HepG2 (cell line): ENCODE measurements around the gene MPC1. TPM values are rescaled to one million over a fixed set of nuclear protein-coding genes. Genes with fewer than 3 reads are reported as not detected.

Experiments
- DMAP1 ChIP-seq: IDR thresholded peaks from 2 replicates; pipeline ENCODE4 v1.6.1; 2016
- HHEX ChIP-seq: IDR thresholded peaks from 2 replicates; pipeline ENCODE4 v1.6.1; 2016; ENCODE audit warnings: control low read depth
- KDM3A ChIP-seq: IDR thresholded peaks from 2 replicates; pipeline ENCODE4 v1.6.1; 2018; ENCODE audit warnings: low read depth, missing compliant biosample characterization
- MED1 ChIP-seq: sonication (generic); formaldehyde crosslinking; IDR thresholded peaks from 2 replicates; pipeline ENCODE4 v1.4.0; 2020; ENCODE audit warnings: missing genetic modification reagents
- PRMT3 ChIP-seq: sonication (generic); formaldehyde crosslinking; IDR thresholded peaks from 2 replicates; pipeline ENCODE4 v1.8.1; 2022; ENCODE audit warnings: low read depth, mild to moderate bottlenecking, moderate library complexity, missing genetic modification reagents, borderline replicate concordance
- TCF7L2 ChIP-seq: IDR thresholded peaks from 2 replicates; pipeline ENCODE4 v1.6.1; 2011; ENCODE audit warnings: mild to moderate bottlenecking, low read depth, low read length, moderate library complexity
- ZNF446 ChIP-seq: sonication (generic); formaldehyde crosslinking; IDR thresholded peaks from 2 replicates; pipeline ENCODE4 v1.5.0; 2020; ENCODE audit warnings: mild to moderate bottlenecking, missing genetic modification reagents
- ZNF557 ChIP-seq: sonication (generic); formaldehyde crosslinking; IDR thresholded peaks from 2 replicates; pipeline ENCODE4 v1.4.0; 2020; ENCODE audit warnings: missing genetic modification reagents
- ZNF576 ChIP-seq: sonication (generic); formaldehyde crosslinking; IDR thresholded peaks from 2 replicates; pipeline ENCODE4 v1.4.0; 2020; ENCODE audit warnings: mild to moderate bottlenecking, missing genetic modification reagents
- ZNF670 ChIP-seq: sonication (generic); formaldehyde crosslinking; IDR thresholded peaks from 2 replicates; pipeline ENCODE4 v1.8.0; 2022; ENCODE audit warnings: mild to moderate bottlenecking, missing genetic modification reagents, borderline replicate concordance
- ZNF782 ChIP-seq: sonication (generic); formaldehyde crosslinking; IDR thresholded peaks from 2 replicates; pipeline ENCODE4 v1.4.0; 2020; ENCODE audit warnings: missing genetic modification reagents, mild to moderate bottlenecking, borderline replicate concordance
- polyA plus RNA-seq, 8 experiments: library from polyadenylated mRNA; depleted of rRNA in 3 of 8; stranded (reverse) in 7 of 8; unstranded in 1 of 8; fragments of >200 nt; fragmentation: Illumina TruSeq in 4 of 8; extraction: Trizol in 4 of 8; gene quantifications; 2 replicates each; pipeline versions ENCODE4 v1.2.1 to v1.2.3, GENCODE V29; 2011 to 2016; ENCODE audit warnings: low read depth in 4 of 8, missing spikeins in 1 of 8, mixed read lengths in 1 of 8; ENCODE audit not compliant: insufficient read depth in 1 of 8
- total RNA-seq, 5 experiments: library from RNA; depleted of rRNA; stranded (reverse); fragments of >200 nt; fragmentation: Illumina TruSeq; extraction: Trizol; gene quantifications; 2 replicates each; pipeline ENCODE4 v1.2.3, GENCODE V29; 2016; ENCODE audit warnings: low read depth in 1 of 5
- TF ChIP-seq, protein P1 (sequence below): IDR thresholded peaks from 2 replicates; pipeline ENCODE4 v1.4.0; 2020; ENCODE audit warnings: mild to moderate bottlenecking, missing genetic modification reagents
- TF ChIP-seq, protein P2 (sequence below): sonication (generic); formaldehyde crosslinking; IDR thresholded peaks from 2 replicates; pipeline ENCODE4 v1.4.0; 2020; ENCODE audit warnings: missing genetic modification reagents, low read depth, mild to moderate bottlenecking, borderline replicate concordance
- TF ChIP-seq, protein P3 (sequence below): sonication (generic); formaldehyde crosslinking; IDR thresholded peaks from 2 replicates; pipeline ENCODE4 v1.5.0; 2020; ENCODE audit warnings: missing genetic modification reagents, mild to moderate bottlenecking, borderline replicate concordance
- TF ChIP-seq, protein P4 (sequence below): sonication (generic); formaldehyde crosslinking; IDR thresholded peaks from 2 replicates; pipeline ENCODE4 v1.5.1; 2020; ENCODE audit warnings: missing genetic modification reagents, mild to moderate bottlenecking, borderline replicate concordance

Gene MPC1
- total and polyA plus RNA-seq, 2 of the 13 experiments (the other 11 are each of a cell fraction or from before 2014, with no cell fraction given): 189 to 214 TPM

DNA sequence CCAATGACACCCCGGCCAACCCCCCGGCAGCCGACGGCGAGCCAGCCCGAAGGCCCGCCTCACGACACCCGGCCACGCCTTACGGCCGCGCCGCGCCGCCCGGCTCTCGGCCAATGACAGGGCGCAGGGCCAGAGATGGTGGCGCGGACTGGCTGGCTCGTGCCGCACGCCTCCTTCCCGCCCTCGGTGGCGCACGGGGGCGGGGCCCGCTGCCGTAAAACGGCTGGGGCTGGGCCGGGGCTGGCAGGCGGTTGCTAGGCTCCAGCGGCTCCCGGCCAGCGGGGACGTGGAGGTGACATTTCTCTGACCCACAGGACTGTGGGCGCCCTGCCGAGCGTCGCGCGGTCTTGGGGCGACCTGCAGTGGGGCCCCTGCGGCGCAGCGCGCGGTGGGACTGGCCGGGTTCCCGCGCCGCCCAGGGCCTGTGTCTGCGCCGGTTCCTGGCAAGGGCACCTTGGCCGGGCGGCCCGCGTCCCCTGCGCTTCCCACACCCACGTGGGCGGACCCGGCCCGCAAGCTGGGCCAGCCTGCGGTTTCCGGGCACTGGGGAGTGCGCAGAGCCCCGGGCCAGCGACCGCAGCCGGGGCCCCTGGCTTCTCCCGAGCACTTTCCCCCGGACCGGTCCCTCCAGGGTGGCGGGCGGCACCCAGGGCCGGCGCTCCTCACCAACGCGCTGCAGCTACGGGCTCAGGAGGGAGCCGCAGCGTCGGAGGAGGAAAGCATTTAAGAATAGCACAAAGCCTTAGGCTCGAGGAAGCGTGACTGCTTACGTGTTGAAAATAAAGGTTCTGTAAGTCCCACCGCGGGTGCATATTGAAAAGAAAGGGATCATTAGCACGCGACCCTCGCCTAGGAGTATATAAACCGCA is at the start of gene MPC1 (continued):
- TF ChIP-seq PRMT3 (0 out of 2 replicates have a peak, but pooled peaks have one; percentile 79), ZNF576 (no peak), ZNF446 (CRISPR knock-in tag) (no peak), KDM3A (CRISPR knock-in tag) (no peak), MED1 (peak; percentile 88), HHEX (no peak), ZNF670 (CRISPR knock-in tag) (peak; percentile 52; the same call in 1 of the 2 replicates), DMAP1 (peak; percentile 50), ZNF557 (CRISPR knock-in tag) (no peak), TCF7L2 (no peak), ZNF782 (CRISPR knock-in tag) (no peak)
- TF ChIP-seq, protein P1, sequence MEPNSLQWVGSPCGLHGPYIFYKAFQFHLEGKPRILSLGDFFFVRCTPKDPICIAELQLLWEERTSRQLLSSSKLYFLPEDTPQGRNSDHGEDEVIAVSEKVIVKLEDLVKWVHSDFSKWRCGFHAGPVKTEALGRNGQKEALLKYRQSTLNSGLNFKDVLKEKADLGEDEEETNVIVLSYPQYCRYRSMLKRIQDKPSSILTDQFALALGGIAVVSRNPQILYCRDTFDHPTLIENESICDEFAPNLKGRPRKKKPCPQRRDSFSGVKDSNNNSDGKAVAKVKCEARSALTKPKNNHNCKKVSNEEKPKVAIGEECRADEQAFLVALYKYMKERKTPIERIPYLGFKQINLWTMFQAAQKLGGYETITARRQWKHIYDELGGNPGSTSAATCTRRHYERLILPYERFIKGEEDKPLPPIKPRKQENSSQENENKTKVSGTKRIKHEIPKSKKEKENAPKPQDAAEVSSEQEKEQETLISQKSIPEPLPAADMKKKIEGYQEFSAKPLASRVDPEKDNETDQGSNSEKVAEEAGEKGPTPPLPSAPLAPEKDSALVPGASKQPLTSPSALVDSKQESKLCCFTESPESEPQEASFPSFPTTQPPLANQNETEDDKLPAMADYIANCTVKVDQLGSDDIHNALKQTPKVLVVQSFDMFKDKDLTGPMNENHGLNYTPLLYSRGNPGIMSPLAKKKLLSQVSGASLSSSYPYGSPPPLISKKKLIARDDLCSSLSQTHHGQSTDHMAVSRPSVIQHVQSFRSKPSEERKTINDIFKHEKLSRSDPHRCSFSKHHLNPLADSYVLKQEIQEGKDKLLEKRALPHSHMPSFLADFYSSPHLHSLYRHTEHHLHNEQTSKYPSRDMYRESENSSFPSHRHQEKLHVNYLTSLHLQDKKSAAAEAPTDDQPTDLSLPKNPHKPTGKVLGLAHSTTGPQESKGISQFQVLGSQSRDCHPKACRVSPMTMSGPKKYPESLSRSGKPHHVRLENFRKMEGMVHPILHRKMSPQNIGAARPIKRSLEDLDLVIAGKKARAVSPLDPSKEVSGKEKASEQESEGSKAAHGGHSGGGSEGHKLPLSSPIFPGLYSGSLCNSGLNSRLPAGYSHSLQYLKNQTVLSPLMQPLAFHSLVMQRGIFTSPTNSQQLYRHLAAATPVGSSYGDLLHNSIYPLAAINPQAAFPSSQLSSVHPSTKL (CRISPR knock-in tag): no peak; the same call in none of the 2 replicates
- TF ChIP-seq, protein P2, sequence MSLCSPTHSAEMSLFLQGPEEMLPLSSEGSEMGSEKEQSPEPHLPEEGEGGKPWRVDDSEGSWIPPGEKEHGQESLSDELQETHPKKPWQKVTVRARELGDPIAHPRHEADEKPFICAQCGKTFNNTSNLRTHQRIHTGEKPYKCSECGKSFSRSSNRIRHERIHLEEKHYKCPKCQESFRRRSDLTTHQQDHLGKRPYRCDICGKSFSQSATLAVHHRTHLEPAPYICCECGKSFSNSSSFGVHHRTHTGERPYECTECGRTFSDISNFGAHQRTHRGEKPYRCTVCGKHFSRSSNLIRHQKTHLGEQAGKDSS (CRISPR knock-in tag): no peak; the same call in 1 of the 2 replicates
- TF ChIP-seq, protein P3, sequence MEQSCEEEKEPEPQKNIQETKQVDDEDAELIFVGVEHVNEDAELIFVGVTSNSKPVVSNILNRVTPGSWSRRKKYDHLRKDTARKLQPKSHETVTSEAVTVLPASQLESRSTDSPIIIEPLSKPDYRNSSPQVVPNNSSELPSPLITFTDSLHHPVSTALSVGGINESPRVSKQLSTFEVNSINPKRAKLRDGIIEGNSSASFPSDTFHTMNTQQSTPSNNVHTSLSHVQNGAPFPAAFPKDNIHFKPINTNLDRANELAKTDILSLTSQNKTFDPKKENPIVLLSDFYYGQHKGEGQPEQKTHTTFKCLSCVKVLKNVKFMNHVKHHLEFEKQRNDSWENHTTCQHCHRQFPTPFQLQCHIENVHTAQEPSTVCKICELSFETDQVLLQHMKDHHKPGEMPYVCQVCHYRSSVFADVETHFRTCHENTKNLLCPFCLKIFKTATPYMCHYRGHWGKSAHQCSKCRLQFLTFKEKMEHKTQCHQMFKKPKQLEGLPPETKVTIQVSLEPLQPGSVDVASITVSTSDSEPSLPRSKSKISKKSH (CRISPR knock-in tag): no peak
- TF ChIP-seq, protein P4, sequence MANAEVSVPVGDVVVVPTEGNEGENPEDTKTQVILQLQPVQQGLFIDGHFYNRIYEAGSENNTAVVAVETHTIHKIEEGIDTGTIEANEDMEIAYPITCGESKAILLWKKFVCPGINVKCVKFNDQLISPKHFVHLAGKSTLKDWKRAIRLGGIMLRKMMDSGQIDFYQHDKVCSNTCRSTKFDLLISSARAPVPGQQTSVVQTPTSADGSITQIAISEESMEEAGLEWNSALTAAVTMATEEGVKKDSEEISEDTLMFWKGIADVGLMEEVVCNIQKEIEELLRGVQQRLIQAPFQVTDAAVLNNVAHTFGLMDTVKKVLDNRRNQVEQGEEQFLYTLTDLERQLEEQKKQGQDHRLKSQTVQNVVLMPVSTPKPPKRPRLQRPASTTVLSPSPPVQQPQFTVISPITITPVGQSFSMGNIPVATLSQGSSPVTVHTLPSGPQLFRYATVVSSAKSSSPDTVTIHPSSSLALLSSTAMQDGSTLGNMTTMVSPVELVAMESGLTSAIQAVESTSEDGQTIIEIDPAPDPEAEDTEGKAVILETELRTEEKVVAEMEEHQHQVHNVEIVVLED (CRISPR knock-in tag): peak; percentile 98
